Neural cell (in vitro differentiated cells): ENCODE data around the gene SLC26A9.

ENCODE experiments used
- CTCF ChIP-seq: fragments of 450-650 bp; IDR thresholded peaks from 2 replicates; pipeline ENCODE4 v1.5.1; 2014; ENCODE audit warnings: antibody characterized with exemption, mild to moderate bottlenecking, moderate library complexity; ENCODE audit not compliant: poor library complexity, severe bottlenecking
- REST ChIP-seq: IDR thresholded peaks from 2 replicates; pipeline ENCODE4 v1.6.1; 2012; ENCODE audit warnings: borderline replicate concordance

- TF ChIP-seq CTCF (no peak), REST (no peak)
Observed at GRCh38 chr1:205986861-205987260, 43.6 kb upstream of the SLC26A9 start.
